H1 (cell line): ENCODE measurements around the gene ONECUT2. TPM values are rescaled to one million over a fixed set of nuclear protein-coding genes. Genes with fewer than 3 reads are reported as not detected.

Experiments used
- CTCF ChIA-PET: fragments of 300-600 bp; sonication (Branson Sonifier 250); formaldehyde crosslinking; loops from one replicate; lab custom pipeline; 2021; ENCODE audit not compliant: partially characterized antibody; lab: Charles Lee
- POLR2A ChIA-PET: fragments of 300-600 bp; sonication (Branson Sonifier 250); formaldehyde crosslinking; loops from one replicate; lab custom pipeline; 2021; ENCODE audit warnings: inconsistent platforms; ENCODE audit not compliant: partially characterized antibody; lab: Charles Lee
- DNase-seq, 2 experiments: peaks; one replicate each; pipeline versions ENCODE4 v3.0.0 to v3.0.0-alpha.2; 2010 to 2022; ENCODE audit warnings: low spot score in 2 of 2, low read depth in 1 of 2, mixed read lengths in 1 of 2
- FAIRE-seq: peaks from 2 replicates; lab custom pipeline; 2011; peaks lifted over from hg19 to GRCh38; lab: Jason Lieb, UNC
- H2AFZ ChIP-seq: 2 replicates; pipeline ENCODE4 v1.8.1; 2012; ENCODE audit warnings: low read length, inconsistent platforms
- H2AK5ac ChIP-seq: 2 replicates; pipeline ENCODE4 v1.6.1; 2013; ENCODE audit warnings: low read depth, low read length
- H2BK120ac ChIP-seq: replicated peaks from 2 replicates; pipeline ENCODE3; 2013; ENCODE audit warnings: low read depth, low read length, inconsistent platforms
- H2BK12ac ChIP-seq: 2 replicates; pipeline ENCODE4 v1.6.1; 2013; ENCODE audit warnings: low read depth, low read length
- H2BK15ac ChIP-seq: 2 replicates; pipeline ENCODE4 v1.6.1; 2013; ENCODE audit warnings: low read length
- H2BK20ac ChIP-seq: 2 replicates; pipeline ENCODE4 v1.6.1; 2013; ENCODE audit warnings: low read length
- H2BK5ac ChIP-seq: 2 replicates; pipeline ENCODE4 v1.6.1; 2013; ENCODE audit warnings: low read depth, low read length
- H3K14ac ChIP-seq: 2 replicates; pipeline ENCODE4 v1.6.1; 2013; ENCODE audit warnings: inconsistent platforms; ENCODE audit not compliant: insufficient read length
- H3K18ac ChIP-seq: 2 replicates; pipeline ENCODE4 v1.6.1; 2013; ENCODE audit warnings: low read length; ENCODE audit errors: extremely low read depth
- H3K23ac ChIP-seq: 2 replicates; pipeline ENCODE4 v1.6.1; 2013; ENCODE audit warnings: inconsistent platforms; ENCODE audit not compliant: insufficient read length
- H3K23me2 ChIP-seq: 2 replicates; pipeline ENCODE4 v1.6.1; 2013; ENCODE audit warnings: low read depth, low read length
- H3K27ac ChIP-seq: 2 replicates; pipeline ENCODE4 v1.6.1; 2011; ENCODE audit warnings: low read depth, low read length, inconsistent platforms
- H3K27me3 ChIP-seq, 4 experiments: replicated peaks in 1 of 4; 1 replicate in 1 of 4; 2 replicates in 3 of 4; pipeline versions ENCODE4 v1.6.1 to v1.8.1; 2011 to 2013; ENCODE audit warnings: low read length in 3 of 4, mild to moderate bottlenecking in 3 of 4, inconsistent platforms in 2 of 4, mixed read lengths in 2 of 4, moderate library complexity in 1 of 4; ENCODE audit not compliant: control insufficient read depth in 3 of 4, insufficient read depth in 3 of 4; ENCODE audit errors: extremely low read depth in 1 of 4
- H3K36me3 ChIP-seq, 4 experiments: 2 replicates each; pipeline versions ENCODE4 v1.6.1 to v1.8.1; 2011 to 2013; ENCODE audit warnings: mild to moderate bottlenecking in 4 of 4, low read length in 3 of 4, moderate library complexity in 2 of 4, control low read depth in 1 of 4, inconsistent platforms in 1 of 4; ENCODE audit not compliant: insufficient read depth in 4 of 4, control insufficient read depth in 2 of 4
- H3K4ac ChIP-seq: replicated peaks from 2 replicates; pipeline ENCODE3; 2013; ENCODE audit warnings: low read length, low read depth, mixed read lengths, inconsistent platforms; ENCODE audit not compliant: insufficient read length
- H3K4me1 ChIP-seq, 4 experiments: replicated peaks in 1 of 4; 1 replicate in 1 of 4; 2 replicates in 3 of 4; pipeline versions ENCODE4 v1.6.1 to v1.8.1; 2011 to 2013; ENCODE audit warnings: low read length in 3 of 4, inconsistent platforms in 2 of 4, mixed read lengths in 1 of 4; ENCODE audit not compliant: insufficient read depth in 4 of 4, control insufficient read depth in 3 of 4
- H3K4me2 ChIP-seq, 2 experiments: 2 replicates each; pipeline versions ENCODE4 v1.6.1 to v1.8.1; 2011 to 2013; ENCODE audit warnings: low read depth in 2 of 2, low read length in 2 of 2, control low read depth in 1 of 2, inconsistent platforms in 1 of 2, mild to moderate bottlenecking in 1 of 2; ENCODE audit not compliant: insufficient read depth in 1 of 2
- H3K4me3 ChIP-seq, 4 experiments: fragments of 200-600, 300-600 bp in 1 of 4; sonication (generic), shearing (Covaris generic), sonication (Bioruptor Twin) in 1 of 4; 2 replicates each; pipeline versions ENCODE4 v1.5.1 to v1.8.1; 2011 to 2016; ENCODE audit warnings: low read length in 4 of 4, low read depth in 3 of 4, control low read depth in 2 of 4, inconsistent platforms in 2 of 4, mild to moderate bottlenecking in 2 of 4, mixed read lengths in 1 of 4, moderate library complexity in 1 of 4; ENCODE audit not compliant: insufficient read depth in 2 of 4; ENCODE audit errors: extremely low read depth in 1 of 4
- H3K56ac ChIP-seq: replicated peaks from 2 replicates; pipeline ENCODE3; 2013; ENCODE audit warnings: low read depth, mild to moderate bottlenecking, mixed read lengths, low read length, inconsistent platforms; ENCODE audit not compliant: insufficient read length
- H3K79me1 ChIP-seq: 2 replicates; pipeline ENCODE4 v1.6.1; 2013; ENCODE audit warnings: low read depth, low read length, control low read depth
- H3K79me2 ChIP-seq, 2 experiments: 2 replicates each; pipeline versions ENCODE4 v1.6.1 to v1.8.1; 2012 to 2013; ENCODE audit warnings: low read length in 2 of 2, mild to moderate bottlenecking in 2 of 2, inconsistent platforms in 1 of 2; ENCODE audit not compliant: insufficient read depth in 2 of 2, control insufficient read depth in 1 of 2
- H3K9ac ChIP-seq, 4 experiments: replicated peaks in 1 of 4; 1 replicate in 1 of 4; 2 replicates in 3 of 4; pipeline versions ENCODE4 v1.6.1 to v1.8.1; 2011 to 2013; ENCODE audit warnings: low read depth in 3 of 4, low read length in 3 of 4, control low read depth in 2 of 4, mild to moderate bottlenecking in 2 of 4, moderate library complexity in 2 of 4, inconsistent platforms in 1 of 4; ENCODE audit errors: extremely low read depth in 1 of 4
- H3K9me3 ChIP-seq, 2 experiments: 2 replicates each; pipeline versions ENCODE4 v1.6.1 to v1.8.1; 2012 to 2013; ENCODE audit warnings: mild to moderate bottlenecking in 2 of 2, moderate library complexity in 2 of 2, control low read depth in 1 of 2, inconsistent platforms in 1 of 2, low read depth in 1 of 2, low read length in 1 of 2, mixed read lengths in 1 of 2; ENCODE audit not compliant: insufficient read depth in 2 of 2
- H4K20me1 ChIP-seq, 2 experiments: replicated peaks in 1 of 2; 2 replicates each; pipeline versions ENCODE3 to v1.8.1; 2011 to 2013; ENCODE audit warnings: inconsistent platforms in 2 of 2, low read length in 2 of 2, mild to moderate bottlenecking in 1 of 2; ENCODE audit not compliant: insufficient read depth in 2 of 2, control insufficient read depth in 1 of 2
- H4K5ac ChIP-seq: 2 replicates; pipeline ENCODE4 v1.6.1; 2013; ENCODE audit warnings: low read length, low read depth, mixed read lengths, inconsistent platforms; ENCODE audit not compliant: insufficient read length
- H4K8ac ChIP-seq: 2 replicates; pipeline ENCODE4 v1.8.0; 2013; ENCODE audit warnings: mild to moderate bottlenecking, moderate library complexity, low read length, inconsistent platforms; ENCODE audit not compliant: insufficient read depth; ENCODE audit errors: extremely low read depth
- H4K91ac ChIP-seq: replicated peaks from 2 replicates; pipeline ENCODE3; 2013; ENCODE audit warnings: low read length, mixed read lengths, inconsistent platforms; ENCODE audit not compliant: insufficient read length
- CBX8 ChIP-seq: fragments of 300-800, 300-1000 bp; sonication (generic); IDR thresholded peaks from 2 replicates; pipeline ENCODE4 v1.7.1; 2016; ENCODE audit warnings: low read depth, low read length, borderline replicate concordance
- EGR1 ChIP-seq: IDR thresholded peaks from 2 replicates; pipeline ENCODE4 v1.6.1; 2011; ENCODE audit warnings: low read depth, low read length, borderline replicate concordance
- YY1 ChIP-seq: IDR thresholded peaks from 2 replicates; pipeline ENCODE4 v1.6.1; 2011; ENCODE audit warnings: low read depth, mild to moderate bottlenecking, low read length
- WGBS, 2 experiments: shearing (Covaris generic) in 1 of 2; methylation state at CpG; one replicate each; pipeline versions ENCODE4 v1.1.6 to v1.1.7; 2013 to 2015; ENCODE audit warnings: low lambda C conversion rate in 2 of 2, mixed read lengths in 2 of 2, inconsistent platforms in 1 of 2, low coverage in 1 of 2, missing lambda C conversion rate in 1 of 2; ENCODE audit not compliant: insufficient replicate concordance in 2 of 2, insufficient coverage in 1 of 2, insufficient read length in 1 of 2; ENCODE audit errors: extremely low coverage in 1 of 2, missing lambda C conversion rate in 1 of 2; 5-methylcytosine and 5-hydroxymethylcytosine counted together
- polyA plus RNA-seq, 7 experiments: library from polyadenylated mRNA; depleted of rRNA in 3 of 7; stranded (reverse) in 5 of 7; unstranded in 2 of 7; fragments of >200 nt in 5 of 7; fragments of 200-250 nt in 2 of 7; gene quantifications; 1 replicate in 5 of 7; 2 replicates in 1 of 7; 4 replicates in 1 of 7; pipeline versions ENCODE4 v1.2.1 to v1.2.3, GENCODE V29; 2011 to 2013; ENCODE audit warnings: missing spikeins in 2 of 7, mixed read lengths in 2 of 7
- total RNA-seq: library from RNA; stranded (reverse); fragmentation: NEBNext Ultra II Directional; extraction: Animal tissue kit (Norgen Biotek cat#: 25700); gene quantifications from 2 replicates; pipeline ENCODE4 v1.2.1, GENCODE V29; 2021
- TF ChIP-seq, protein P1 (sequence below): IDR thresholded peaks from 2 replicates; pipeline ENCODE4 v1.6.1; 2012; ENCODE audit warnings: inconsistent platforms

Gene ONECUT2
- total and polyA plus RNA-seq, 2 of the 8 experiments (the other 6 are each of a cell fraction or from before 2014, with no cell fraction given): 0.38 to 1.9 TPM

DNA sequence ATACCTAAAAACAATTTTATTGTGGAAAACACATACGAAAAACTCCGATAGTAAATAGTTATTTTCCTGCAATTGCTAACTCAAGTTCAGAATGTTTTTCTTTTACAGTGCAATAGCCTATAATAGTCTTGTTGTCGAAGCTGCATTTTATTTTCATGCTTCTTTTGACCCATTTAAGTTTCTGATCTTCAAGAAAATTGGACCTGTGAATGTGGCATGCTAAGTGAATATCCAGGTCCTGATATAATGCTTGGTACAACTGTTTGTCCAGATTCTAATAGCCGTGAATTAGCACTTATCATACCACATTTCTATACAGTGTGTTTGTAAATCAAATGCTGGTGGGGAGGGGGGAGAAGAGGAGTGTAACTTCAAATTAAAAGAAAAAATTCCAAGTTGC lies 3.0 kb upstream of the ONECUT2 start:
- Histone ChIP-seq H3K4me2 (no peak overlapping the region; a peak in 1 of 4 replicates), H3K4me1 (peaks cover 11 to 45% (median 25%) of the 10 kb centered on the region in 4 experiments), H4K20me1 (peaks cover 6 to 14% of the 10 kb centered on the region in 2 experiments), H3K14ac (no peak overlapping the region), H4K91ac (no peak overlapping the region), H2BK12ac (no peak overlapping the region), H2BK120ac (no peak overlapping the region), H3K23me2 (peaks cover 29% of the 10 kb centered on the region), H2BK5ac (no peak overlapping the region), H3K79me1 (no peaks in the 10 kb centered on the region), H2BK15ac (no peak overlapping the region), H4K8ac (no peak overlapping the region), H3K79me2 (no peaks in the 10 kb centered on the region), H3K4ac (no peak overlapping the region), H3K18ac (no peak overlapping the region), H3K36me3 (peaks cover 0 to 13% (median 0%) of the 10 kb centered on the region in 4 experiments; a peak in 1 of 8 replicates), H3K9ac (no peak overlapping the region), H3K4me3 (peak overlapping the region in 1 of 4 experiments; percentile 73; a peak in 1 of 8 replicates), H3K9me3 (no peaks in the 10 kb centered on the region), H4K5ac (no peak overlapping the region), H3K27ac (no peak overlapping the region), H3K56ac (no peak overlapping the region), H2BK20ac (no peak overlapping the region), H3K27me3 (peaks cover 64 to 91% (median 78%) of the 10 kb centered on the region in 4 experiments), H2AFZ (no peak overlapping the region), H3K23ac (no peak overlapping the region), H2AK5ac (no peak overlapping the region)
- WGBS, 2 experiments: 33% methylated on average over 4 of the region's 4 CpGs; no CpG with 5 or more reads in 1 of the 2 experiments
- TF ChIP-seq EGR1: no peak
- TF ChIP-seq, protein P1, sequence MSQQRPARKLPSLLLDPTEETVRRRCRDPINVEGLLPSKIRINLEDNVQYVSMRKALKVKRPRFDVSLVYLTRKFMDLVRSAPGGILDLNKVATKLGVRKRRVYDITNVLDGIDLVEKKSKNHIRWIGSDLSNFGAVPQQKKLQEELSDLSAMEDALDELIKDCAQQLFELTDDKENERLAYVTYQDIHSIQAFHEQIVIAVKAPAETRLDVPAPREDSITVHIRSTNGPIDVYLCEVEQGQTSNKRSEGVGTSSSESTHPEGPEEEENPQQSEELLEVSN: no peak
- no peak for TF ChIP-seq YY1
- TF ChIP-seq CBX8: peak; percentile 24; the same call in 1 of the 2 replicates
- ChIA-PET CTCF (interaction anchor here (3.2 kb wide), 1 partner anchor 10 kb away, joined by 17 read pairs; no protein-coding TSS in a partner anchor), POLR2A (no interaction called here)
- DNase-seq (no peak), FAIRE-seq (no peak)
